Fibroblast of skin of right biceps (primary cell): Measurements from ENCODE around the gene IGSF9.
"Not testable (repeated sequence)": the region's sequence is repeated elsewhere in the genome, so short reads cannot be mapped to it uniquely, and the experiment has no call there.

Experiments
- DNase-seq: peaks from one replicate; pipeline ENCODE4 v3.0.0-alpha.2; 2013

IGSF9 gene

DNA sequence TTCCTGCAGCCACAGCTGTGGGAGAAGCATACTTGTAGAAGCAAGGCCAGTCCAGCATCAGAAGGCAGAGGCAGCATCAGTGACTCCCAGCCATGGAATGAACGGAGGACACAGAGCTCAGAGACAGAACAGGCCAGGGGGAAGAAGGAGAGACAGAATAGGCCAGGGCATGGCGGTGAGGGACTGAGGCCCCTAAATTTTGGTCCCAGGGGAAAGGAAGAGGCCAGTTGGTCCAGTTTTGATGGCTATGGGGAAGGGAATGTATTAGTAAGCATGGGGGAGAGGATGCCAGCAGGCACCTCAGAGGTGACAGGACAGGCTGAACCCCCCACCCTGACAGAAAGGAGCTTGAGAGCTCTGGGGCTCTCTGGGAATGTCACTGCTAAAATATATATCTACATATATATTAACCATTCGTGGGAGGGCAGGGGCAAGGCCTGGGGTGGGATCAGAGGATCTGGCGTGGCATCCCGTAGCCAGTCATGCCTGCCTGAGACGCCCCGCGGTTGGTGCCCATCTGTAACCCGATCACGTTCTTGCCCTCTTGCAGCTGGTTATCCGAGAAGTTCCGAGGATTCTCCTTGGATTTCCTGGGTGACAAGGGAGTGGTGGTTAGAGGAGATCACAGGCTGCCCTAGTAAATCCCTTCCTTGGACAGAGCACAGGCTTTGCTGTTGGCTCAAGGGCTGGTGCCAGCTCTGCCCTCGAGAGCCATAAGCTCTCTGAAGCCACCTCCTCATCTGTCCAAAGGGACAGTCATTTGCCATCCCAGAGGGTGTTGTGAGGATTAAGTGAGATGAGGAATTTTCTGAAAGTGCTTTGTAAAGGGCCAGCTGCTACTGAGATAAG lies 26.8 kb downstream of the IGSF9 start:
- no peak for DNase-seq

DNA sequence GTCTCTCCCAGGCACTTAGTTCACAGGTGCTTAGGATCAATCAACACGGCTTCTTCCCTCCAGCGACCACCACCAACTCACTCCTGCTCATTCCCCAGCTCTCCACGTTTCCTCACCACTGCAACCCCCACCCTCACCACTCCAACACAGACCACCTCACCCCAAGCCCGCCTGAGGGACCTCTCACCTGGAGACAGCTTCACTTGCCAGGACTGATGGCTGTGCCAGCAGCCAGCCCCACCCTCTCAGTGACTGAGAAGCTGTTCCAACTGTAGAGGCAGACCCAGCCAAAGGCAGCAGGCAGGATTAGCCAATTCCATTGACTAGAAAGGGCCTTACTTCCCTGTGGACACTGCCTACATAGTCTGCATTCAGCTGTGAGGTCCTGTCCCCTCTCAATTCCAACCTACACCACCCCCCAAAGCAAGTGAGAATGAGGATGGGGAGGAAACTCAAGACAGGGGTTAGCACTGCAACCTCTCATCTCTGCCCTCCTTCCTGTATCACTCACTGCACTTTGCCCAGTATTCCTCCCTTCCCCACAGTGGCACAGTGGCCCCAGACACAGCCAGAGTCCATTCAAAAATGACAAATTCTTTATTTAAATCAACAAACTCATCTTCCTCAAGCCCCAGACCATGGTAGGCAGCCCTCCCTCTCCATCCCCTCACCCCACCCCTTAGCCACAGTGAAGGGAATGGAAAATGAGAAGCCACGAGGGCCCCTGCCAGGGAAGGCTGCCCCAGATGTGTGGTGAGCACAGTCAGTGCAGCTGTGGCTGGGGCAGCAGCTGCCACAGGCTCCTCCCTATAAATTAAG lies 27.7 kb downstream of the IGSF9 start:
- DNase-seq: no peak

DNA sequence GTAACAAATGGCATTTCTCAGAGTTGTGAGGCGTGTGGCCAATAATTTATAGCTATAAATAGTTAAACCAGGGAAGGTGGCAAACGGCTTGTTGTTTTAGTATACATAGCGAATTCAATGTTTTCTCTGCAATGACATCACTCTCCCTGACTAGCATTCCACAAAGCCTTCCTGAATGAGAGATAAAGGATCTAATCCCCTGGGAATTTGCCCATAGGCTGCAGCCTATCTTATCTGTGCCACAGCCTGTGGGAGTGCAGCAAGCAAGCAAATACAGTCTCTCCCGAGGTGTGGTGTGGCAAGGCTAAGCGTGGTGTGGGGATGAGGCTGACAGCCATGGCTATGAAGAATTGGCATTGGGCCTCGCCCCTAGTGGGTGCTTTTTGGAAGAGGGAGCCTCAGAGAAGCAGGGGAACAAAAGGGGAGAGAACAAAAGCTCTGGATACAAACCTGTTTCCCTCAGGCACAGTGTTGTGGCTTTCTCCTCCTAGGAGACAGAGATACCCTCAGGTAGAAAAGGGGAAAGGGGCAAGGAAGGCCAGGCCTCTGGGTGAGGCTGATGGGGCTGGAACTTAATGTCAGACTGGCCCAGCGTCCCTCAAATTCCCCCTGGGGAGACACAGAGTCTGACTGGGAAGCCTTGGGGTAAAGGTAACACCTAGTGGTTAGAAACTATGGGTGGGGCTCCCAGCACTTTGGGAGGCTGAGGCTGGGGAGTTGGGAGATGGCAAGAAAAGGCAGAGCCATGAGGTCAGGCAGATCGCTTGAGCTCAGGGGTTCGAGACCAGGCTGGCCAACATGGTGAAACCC lies 29.0 kb downstream of the IGSF9 start:
- DNase-seq: peak; percentile 94

DNA sequence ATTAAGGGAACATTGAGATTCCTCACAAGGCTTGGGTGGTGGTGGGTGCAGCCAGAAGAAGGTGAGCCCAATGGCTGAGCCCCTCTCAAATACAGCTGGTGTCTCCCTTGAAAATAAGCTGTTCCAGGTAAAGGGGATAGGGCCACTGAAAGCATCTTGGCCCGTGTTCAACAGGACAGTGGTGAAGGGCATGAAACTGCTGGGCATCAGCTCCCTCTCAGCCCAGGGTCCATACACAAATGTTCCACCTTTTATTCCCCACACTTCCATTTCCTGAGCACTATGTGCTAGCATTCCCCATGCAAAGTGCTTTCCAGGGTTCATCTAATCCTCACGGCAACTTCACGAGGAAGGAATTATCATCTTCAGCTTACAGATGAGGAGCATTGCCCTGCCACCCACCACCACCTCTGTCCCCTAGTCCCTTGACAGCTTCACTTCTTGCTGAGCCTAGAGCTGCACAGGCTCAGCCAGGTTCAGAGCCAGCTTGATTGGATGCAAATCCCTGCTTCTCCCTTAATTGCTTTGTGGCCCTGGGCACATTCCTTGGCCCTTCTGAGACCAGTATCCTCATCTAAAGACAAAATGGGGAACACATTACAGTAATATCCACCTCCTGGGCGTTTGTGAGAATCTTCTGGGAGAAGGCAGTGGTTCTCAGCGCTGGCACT lies 29.7 kb downstream of the IGSF9 start:
- DNase-seq: no peak

DNA sequence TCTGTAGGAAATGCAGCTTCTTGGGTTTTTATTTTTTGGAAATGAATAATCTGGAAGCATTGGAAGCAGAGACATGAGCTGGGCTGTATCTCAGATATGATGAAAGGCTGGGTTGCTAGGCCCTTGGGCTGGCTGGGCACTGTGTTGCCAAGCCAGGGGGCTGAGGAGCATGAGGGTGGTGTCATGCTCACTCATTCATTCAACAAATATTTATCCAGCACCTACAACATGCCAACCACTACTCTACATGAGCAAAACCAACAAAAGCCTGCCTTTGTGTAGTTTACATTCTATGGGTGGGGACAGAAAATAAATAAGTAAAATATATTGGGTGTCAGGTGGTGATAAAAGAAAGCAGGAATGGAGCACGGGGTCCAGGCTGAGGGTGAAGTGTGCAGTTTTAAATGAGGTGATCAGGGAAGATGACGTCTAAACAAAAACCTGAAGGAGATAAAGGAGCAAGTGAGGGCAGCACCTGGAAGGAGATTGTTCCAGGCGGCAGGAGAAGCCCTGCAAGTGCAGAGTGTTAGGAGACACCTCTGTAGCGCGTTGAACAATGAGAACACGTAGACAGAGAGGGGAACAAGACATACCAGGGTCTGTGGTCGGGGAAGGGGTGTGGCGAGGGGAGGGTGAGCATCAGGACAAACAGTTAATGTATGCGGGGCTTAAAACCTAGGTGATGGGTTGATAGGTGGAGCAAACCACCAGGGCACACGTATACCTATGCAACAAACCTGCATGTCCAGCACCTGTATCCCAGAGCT lies 31.0 kb downstream of the IGSF9 start:
- no peak for DNase-seq

DNA sequence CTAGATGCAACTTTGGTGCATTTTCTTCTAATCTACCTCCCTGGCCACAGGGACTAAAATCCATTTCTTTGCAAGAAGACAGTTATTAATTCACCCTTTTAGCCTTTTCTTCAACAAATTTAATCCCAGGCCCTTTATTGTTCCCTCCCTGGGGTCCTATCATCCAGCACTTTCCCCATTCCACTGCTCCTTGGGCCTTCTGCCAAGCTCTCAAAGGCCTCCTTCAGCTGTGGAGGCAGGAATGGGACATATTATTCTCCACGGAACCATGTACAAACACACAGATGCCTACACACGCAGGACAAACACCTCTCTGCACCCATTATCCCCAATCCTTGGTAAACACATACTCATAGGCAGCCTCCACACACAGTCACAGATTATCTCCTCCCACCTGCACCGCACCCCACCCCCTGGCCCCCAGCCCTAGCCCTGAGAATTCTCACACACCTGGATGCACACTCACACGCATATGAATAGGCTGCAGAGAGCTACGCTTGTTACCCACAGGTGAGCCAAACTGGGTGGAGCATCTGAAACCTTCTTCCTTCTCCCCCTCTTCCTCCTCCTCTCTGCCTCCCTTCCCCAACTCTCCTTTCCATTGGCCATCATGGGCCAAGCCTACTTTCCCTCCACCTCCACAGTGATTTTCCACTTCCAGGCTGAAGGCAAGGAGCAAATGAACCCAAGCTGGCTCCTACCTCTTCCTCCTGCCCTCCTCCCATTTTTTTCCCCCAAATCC lies 31.8 kb downstream of the IGSF9 start:
- no peak for DNase-seq

DNA sequence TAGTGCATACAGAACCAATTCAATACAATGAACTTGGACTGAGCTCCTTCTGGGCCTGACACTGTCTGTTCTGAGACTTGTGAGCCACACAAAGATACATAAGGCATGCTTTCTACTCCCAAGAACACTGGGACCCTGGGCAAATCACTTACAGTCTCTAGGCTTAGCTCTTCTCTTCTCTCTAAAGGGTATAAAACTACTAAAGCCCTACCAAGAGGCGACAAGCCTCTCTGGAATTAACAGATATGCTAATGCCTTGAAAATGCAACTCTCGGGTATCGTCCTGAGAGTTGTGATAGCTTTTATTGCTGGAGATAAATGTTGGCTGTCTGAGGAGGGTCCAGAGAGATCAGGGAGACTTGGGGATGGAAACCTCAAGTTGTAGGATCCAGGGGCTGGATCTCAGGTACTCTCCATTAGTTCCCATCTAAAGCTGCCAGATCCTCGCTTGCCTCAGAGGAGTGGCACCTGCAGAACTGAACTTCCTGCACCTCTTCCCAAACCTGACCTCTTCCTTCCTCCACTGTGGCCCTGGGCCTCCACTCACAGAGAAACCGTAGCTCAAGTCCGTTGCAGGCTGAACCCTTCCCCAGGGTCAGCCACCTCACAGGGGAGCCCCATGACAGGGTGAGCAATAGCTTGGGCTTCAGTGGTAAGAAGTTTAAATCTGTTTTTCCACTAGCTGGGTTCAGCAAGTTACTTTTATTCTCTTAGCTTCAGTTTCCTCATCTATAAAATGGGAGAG lies 33.9 kb downstream of the IGSF9 start:
- DNase-seq: no peak

DNA sequence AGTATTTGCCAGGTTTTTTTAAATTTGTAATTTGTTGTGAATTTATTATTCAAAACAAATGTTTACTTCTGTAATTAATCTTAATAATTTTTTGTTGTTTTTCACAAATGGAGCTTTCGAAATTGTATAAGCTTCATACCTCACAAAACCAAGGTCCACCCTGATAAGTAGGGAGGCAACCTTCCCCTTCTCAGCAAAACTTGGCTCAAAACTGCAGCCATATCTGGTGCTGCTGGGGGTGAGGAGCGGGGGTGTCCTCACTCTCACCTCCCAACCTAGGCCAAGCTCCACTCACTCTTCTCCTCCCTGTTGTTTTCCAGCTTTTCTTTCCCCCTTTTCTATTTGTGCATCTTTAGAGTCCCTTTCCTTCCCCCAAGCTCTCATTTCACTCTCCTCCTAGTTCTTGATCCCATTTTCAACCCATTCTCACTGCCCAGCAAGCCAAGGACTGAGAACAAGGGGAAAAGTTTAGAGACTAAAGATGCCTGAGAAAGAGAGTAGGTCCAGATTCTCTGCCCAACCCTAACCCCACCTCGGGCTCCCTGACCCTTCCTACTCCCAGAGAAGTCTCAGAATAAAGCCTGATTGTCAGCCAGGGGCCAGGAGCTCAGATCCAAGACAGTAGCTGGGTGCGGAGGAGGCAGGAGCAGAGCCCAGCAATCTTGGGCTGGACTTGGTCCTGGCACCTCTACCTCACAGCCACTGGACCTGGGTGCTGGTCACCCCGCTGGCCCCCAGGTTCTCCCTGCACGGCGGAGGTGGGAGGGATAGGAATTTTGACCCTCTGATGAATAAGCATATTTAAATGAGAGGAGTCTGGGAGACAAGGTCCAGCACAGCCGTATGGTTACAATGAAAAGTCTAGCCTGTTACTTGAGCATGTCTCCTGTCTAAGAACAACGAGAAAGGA lies 37.1 kb downstream of the IGSF9 start:
- no peak for DNase-seq

DNA sequence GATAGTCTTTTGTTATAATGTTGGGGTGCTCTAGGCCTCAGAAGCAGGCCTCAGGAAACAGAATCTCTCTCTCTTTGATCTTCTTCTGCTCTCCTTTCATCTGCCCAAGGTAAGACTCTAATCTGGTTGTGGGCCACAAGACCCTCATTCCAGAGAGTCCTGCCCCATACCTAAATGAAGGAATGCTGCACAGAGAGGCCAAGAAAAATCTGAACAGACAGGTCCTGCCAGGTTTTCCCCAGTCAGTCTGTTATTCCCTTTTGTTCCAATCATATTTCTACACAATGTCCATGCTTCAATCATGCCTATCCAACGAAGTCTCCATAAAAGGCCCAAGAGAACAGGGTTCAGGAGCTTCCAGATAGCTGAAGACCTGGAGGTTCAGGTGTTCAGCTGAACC lies 38.5 kb downstream of the IGSF9 start:
- DNase-seq: no peak

DNA sequence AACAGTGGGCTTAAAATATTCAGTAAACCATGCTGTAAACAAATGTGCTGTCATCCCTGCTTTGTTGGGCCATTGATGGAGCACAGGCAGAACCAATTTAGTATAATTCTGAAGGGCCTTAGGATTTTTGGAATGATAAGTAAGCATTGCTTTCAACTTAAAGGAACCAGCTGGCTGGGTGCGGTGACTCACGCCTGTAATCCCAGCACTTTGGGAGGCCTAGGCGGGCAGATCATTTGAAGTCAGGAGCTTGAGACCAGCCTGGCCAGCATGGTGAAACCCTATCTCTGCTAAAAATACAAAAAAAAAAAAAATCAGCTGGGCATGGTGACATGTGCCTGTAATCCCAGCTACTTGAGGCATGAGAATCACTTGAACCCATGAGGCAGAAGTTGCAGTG lies 41.4 kb downstream of the IGSF9 start:
- not testable (repeated sequence) for DNase-seq

DNA sequence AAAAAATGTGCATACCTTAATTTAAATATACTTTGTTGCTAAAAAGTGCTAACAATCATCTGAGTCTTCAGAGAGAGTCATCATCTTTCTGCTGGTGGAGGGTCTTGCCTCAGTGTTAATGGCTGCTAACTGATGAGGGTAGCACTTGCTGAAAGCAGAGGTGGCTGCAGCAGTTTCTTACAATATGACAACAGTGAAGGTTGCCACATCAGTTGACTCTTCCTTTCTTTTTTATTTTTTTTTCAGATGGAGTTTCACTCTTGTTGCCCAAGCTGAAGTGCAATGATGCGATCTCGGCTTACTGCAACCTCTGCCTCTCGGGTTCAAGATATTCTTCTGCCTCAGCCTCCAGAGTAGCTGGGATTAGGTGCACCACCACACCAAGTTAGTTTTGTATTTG lies 42.9 kb downstream of the IGSF9 start:
- DNase-seq: no peak

DNA sequence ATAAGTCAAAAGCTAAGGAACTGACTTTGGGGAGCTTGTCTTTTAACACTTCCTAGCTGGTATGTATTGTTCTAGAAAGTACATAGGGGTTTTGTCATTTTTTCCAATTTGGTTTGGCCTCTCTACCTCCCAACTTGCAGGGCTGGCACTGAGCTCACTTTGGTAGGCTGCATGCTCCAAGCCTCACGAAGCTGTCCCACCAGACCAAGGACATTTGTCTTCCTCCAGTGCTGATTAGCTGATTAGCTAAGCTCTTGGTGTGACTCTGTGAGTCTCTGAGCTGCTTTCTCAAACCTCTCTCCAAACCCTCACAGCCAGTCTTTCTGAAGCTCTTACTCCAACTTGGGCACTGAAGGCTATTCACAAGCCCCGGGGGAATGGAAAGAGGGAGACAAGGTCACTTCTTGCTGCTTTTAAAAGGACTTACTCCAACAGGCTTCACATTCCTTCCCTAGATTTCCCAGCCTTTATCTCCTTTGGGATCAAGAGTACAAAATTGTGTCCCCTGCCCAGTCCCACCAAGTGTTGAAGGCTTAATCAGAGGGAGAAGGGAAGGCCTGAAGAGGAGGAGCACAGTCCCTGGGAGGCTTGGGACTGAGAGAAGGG lies 44.6 kb downstream of the IGSF9 start:
- no peak for DNase-seq

DNA sequence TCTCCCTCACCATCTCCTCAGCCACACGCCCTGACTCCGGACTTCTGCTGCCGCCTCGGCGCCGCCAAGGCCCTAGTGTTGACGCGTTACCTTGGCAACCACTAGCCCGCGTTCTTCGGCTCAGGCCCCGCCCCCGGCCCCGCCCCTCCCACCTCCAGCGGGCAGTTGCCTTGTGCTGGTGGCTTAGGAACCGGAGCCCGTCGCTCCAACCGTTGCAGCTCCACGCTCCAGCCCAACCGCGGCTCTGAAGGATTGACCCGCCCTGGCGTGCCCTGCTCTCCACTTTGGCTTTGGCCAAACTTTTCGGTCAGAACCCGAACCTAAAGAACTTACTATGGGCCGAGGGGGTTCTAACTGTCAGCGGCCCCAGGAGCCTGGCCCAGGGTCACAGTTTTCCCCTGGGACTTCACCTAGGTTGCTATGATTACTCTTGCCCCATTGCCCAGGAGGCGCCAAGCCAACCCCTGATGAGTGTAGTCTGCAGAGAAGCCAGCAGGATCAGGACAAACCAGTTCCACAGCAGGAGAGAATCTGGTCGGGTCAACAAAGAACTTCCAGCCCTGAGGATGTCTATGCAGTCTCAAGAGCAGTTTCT lies 45.2 kb downstream of the IGSF9 start, which contains the start of gene CFAP45:
CFAP45 (minus strand) TSS at position 80 of the 595 bp plus-strand sequence; CDS start at position 13, 67 bp downstream.
- peak; percentile 75 for DNase-seq

DNA sequence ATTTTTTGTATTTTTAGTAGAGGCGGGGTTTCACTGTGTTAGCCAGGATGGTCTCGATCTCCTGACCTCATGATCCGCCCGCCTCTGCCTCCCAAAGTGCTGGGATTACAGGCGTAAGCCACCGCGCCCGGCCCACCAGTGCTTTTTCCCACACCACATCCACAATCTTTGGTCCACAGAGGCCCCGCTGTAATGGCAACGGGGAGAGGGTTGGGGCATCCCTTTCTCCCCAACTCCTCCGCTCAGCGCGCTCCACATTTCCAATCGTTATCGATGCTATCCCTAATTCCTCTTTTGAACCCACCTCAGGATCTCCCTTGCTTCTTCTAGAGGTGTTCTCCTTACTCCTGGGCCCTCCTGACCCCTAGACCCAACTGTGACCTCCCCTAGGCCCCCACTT lies 45.8 kb downstream of the IGSF9 start:
- DNase-seq: not testable (repeated sequence)

DNA sequence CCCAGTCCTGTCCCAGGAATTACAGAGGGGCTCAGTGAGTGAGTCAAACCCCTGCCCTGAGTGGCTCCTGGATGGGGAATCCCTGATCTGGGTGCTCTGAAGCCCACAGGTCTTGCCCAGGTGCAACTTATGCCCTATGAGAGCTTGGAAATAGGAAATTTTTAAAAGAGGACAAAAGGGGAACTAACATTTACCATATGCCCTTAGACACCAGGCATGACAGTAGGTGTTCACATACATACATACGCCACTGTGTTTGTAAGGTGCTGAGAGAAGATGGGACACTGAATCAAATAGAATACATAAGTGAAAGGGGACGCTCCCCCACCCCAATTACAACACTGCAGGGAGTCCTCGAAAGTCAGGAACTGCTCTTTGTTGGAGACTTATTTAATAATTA lies 46.9 kb downstream of the IGSF9 start:
- no peak for DNase-seq

DNA sequence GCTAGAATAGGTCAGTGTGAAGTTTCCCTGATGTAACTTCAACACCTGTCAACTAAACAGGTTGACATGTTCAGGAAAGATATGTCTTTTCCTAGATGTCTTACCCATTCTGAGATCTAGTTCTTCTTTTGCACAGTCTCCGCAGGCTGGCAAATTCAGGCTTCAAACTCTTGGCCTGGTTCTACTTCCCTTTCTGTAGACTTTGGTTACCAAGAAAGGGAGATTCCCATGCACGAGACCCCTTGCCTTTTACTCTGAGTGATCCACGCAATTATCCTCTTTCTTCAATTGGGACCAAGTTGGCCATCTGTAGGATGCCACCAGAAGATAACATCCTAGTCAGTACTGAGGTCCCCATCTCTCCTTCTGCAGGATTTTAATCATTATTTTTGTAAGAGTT lies 47.5 kb downstream of the IGSF9 start:
- DNase-seq: no peak

DNA sequence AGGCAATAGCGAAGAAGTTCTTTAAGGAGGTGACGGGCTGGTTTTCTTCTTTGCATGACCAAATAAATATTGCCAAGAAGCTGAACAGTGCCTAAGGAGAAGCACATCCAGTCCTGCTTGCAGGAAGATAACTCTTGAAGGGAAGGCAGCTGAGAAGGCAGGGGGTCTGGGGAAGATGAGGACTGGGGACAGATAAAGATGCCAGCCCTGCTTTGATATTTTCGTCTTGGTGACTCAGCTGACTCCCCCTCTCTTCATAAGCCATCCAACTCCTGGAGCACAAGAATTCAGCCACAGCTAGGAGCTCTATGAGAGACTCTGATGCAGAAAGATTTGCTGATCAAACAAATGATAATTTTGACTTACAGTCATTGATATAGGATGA lies 48.9 kb downstream of the IGSF9 start:
- DNase-seq: no peak

DNA sequence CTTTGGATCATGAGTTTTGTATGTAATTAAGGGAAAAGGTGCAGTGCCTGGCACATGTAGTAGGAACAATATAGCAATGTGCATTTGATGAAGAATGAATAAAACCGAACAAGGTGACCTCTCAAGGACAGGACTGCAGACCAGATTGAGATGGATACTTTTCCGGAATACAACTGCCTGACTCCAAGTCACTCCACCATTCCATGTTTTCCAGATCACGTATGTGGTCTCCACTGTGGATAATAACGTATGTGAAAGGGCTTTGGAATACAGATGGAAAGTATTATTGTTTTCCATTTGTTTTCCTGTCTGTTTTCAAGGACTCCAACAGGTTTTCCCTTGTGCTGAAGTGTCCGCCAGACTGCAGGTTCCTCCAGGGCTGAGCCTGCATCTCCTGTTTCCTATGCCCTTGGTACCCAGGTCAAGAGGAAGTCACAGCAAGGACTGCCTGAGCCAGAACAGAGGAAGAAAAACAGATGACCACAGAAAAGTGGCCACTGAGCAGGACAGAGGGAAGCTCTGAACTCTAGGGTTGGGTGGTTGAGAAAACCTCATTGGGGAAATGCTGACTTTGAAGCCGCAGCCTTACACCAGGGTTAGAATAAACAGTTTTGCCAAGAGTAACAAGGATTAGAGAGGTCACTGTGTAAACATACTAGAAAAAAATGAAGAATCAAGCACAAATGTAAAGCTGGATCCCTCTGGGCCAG lies 49.4 kb downstream of the IGSF9 start:
- peak; percentile 24 for DNase-seq
